ENCODE measurements around the gene HMSD. TPM values are rescaled to one million over a fixed set of nuclear protein-coding genes. Genes with fewer than 3 reads are reported as not detected.

The HMSD gene
- total and polyA plus RNA-seq, 2 of the 13 experiments (the other 11 are each of a cell fraction or from before 2014, with no cell fraction given) = not detected

DNA sequence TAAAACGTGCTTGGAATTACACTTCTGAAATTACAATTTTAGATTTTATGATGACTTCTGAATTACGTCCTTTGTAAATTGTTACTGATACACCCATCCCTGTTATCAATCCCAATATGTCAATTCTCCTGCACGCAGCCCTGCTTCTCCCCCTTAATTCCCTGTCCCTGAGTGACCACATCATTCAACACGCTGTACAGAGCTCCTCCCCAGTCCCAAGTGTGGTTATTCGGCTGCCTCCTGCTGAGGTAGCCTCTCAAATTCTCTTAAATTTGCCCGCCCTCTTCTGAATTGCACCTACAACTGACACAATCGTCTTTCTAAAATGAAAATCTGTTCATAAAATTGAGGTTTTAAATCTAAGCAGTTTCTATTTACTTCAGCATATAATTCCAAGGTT, 30.9 kb downstream of the HMSD start:
- POLR2A ChIA-PET = no interaction called here
- in situ Hi-C loops (cut with HindIII; ENCODE audit: extremely low pct_ligation_motif_present, low pct_unique_long_range_greater_than_20kb) (no loop called here), intact Hi-C loops (cut with micrococcal nuclease; ENCODE audit: unreplicated experiment) (no loop called here)
- H4K20me1 ChIP-seq (ENCODE audit: insufficient read depth, low read length) = no peaks in the 10 kb centered on the region
- H3K27ac ChIP-seq (ENCODE audit: extremely low read length, insufficient read depth, low read length) = no peak overlapping the region
- TF ChIP-seq MLX (CRISPR knock-in tag; IDR thresholded peaks at IDR 0.05) (no peak), SRSF9 (IDR thresholded peaks at IDR 0.05; ENCODE audit: borderline replicate concordance, insufficient read depth, low read depth, low read length, poor library complexity, severe bottlenecking) (no peak), HIC2 (CRISPR knock-in tag; IDR thresholded peaks at IDR 0.05; ENCODE audit: low read depth) (no peak), SYNCRIP (IDR thresholded peaks at IDR 0.05; ENCODE audit: insufficient read depth, low read depth, low read length) (no peak), PHF5A (CRISPR knock-in tag; IDR thresholded peaks at IDR 0.05; ENCODE audit: low read depth, unreplicated experiment) (no peak), ZNF44 (CRISPR knock-in tag; IDR thresholded peaks at IDR 0.05) (no peak), ZGPAT (CRISPR knock-in tag; IDR thresholded peaks at IDR 0.05) (no peak), TFDP1 (CRISPR knock-in tag; IDR thresholded peaks at IDR 0.05; ENCODE audit: borderline replicate concordance) (no peak)
- no peak overlapping the region for H3K4me2 ChIP-seq (ENCODE audit: low read depth, low read length)
- CTCF ChIA-PET (ENCODE audit: low intra/inter-chr PET ratio, low total read pairs) = interaction anchor here (1.3 to 1.7 kb wide), 3 partner anchors 15 to 89 kb away, joined by 5 to 15 read pairs (median 5); no protein-coding TSS in a partner anchor
- no peak for ATAC-seq
- H3K27me3 ChIP-seq (ENCODE audit: control insufficient read depth in 1 of 2, insufficient read depth in 2 of 2, low read length in 2 of 2) = no peaks in the 10 kb centered on the region
- H3K9me3 ChIP-seq (ENCODE audit: low read length) = no peaks in the 10 kb centered on the region
- DNase-seq (ENCODE audit: low spot score) = no peak
- H2AFZ ChIP-seq (ENCODE audit: low read length) = no peak overlapping the region
- H3K9ac ChIP-seq (ENCODE audit: insufficient read depth, low read depth, low read length) = no peak overlapping the region
- H3K4me1 ChIP-seq (ENCODE audit: insufficient read depth, low read length) = no peaks in the 10 kb centered on the region
- WGBS (ENCODE audit: low lambda C conversion rate) = 82% methylated on average over 7 of the region's 7 CpGs
- H3K4me3 ChIP-seq (replicated peaks in 1 of 3; ENCODE audit: insufficient read depth in 1 of 3, low read depth in 2 of 3, low read length in 3 of 3) = no peak overlapping the region
- no TSS peak for BruUV-seq (replicated peaks)
- no peaks in the 10 kb centered on the region for H3K79me2 ChIP-seq (ENCODE audit: insufficient read depth, low read length)
- FAIRE-seq = no peak
- H3K36me3 ChIP-seq (replicated peaks in 1 of 2; ENCODE audit: control insufficient read depth in 1 of 2, insufficient read depth in 2 of 2, low read length in 2 of 2) = no peaks in the 10 kb centered on the region
